Measurements from ENCODE around the gene PPP3CA.

The PPP3CA gene

GRCh38 chr4:101078950-101079349, 268.4 kb downstream of the PPP3CA start:
- Histone ChIP-seq H3K9me3 (ENCODE audit: severe bottlenecking) (no peaks in the 10 kb centered on the region), H3K27me3 (ENCODE audit: insufficient read depth, poor library complexity, severe bottlenecking) (no peaks in the 10 kb centered on the region), H3K4me3 (ENCODE audit: severe bottlenecking) (no peak overlapping the region), H3K27ac (ENCODE audit: poor library complexity, severe bottlenecking) (no peak overlapping the region), H3K4me1 (ENCODE audit: insufficient read depth, poor library complexity, severe bottlenecking) (no peaks in the 10 kb centered on the region), H3K36me3 (ENCODE audit: low read depth) (peaks cover 33% of the 10 kb centered on the region)
- ATAC-seq (ENCODE audit: low read depth) (no peak), DNase-seq (ENCODE audit: low spot score) (no peak)
- no peak for TF ChIP-seq CTCF (IDR thresholded peaks at IDR 0.05; ENCODE audit: poor library complexity, severe bottlenecking)

GRCh38 chr4:101076032-101076431, 271.3 kb downstream of the PPP3CA start:
- no peak for TF ChIP-seq CTCF (IDR thresholded peaks at IDR 0.05; ENCODE audit: poor library complexity, severe bottlenecking)
- ATAC-seq (ENCODE audit: low read depth) (no peak), DNase-seq (ENCODE audit: low spot score) (no peak)
- H3K27me3 ChIP-seq (ENCODE audit: insufficient read depth, poor library complexity, severe bottlenecking), result no peaks in the 10 kb centered on the region
- peaks cover 20% of the 10 kb centered on the region; the same call in 1 of the 2 replicates for H3K36me3 ChIP-seq (ENCODE audit: low read depth)
- no peaks in the 10 kb centered on the region for H3K4me1 ChIP-seq (ENCODE audit: insufficient read depth, poor library complexity, severe bottlenecking)
- no peak overlapping the region for H3K27ac ChIP-seq (ENCODE audit: poor library complexity, severe bottlenecking)
- H3K9me3 ChIP-seq (ENCODE audit: severe bottlenecking), result no peaks in the 10 kb centered on the region
- no peak overlapping the region for H3K4me3 ChIP-seq (ENCODE audit: severe bottlenecking)

GRCh38 chr4:101075536-101075935, 271.8 kb downstream of the PPP3CA start:
- Histone ChIP-seq H3K4me1 (ENCODE audit: insufficient read depth, poor library complexity, severe bottlenecking) (no peaks in the 10 kb centered on the region), H3K27me3 (ENCODE audit: insufficient read depth, poor library complexity, severe bottlenecking) (no peaks in the 10 kb centered on the region), H3K4me3 (ENCODE audit: severe bottlenecking) (no peak overlapping the region), H3K27ac (ENCODE audit: poor library complexity, severe bottlenecking) (no peak overlapping the region), H3K36me3 (ENCODE audit: low read depth) (peaks cover 17% of the 10 kb centered on the region; the same call in 1 of the 2 replicates), H3K9me3 (ENCODE audit: severe bottlenecking) (no peaks in the 10 kb centered on the region)
- DNase-seq (ENCODE audit: low spot score) (no peak), ATAC-seq (ENCODE audit: low read depth) (no peak)
- TF ChIP-seq CTCF (IDR thresholded peaks at IDR 0.05; ENCODE audit: poor library complexity, severe bottlenecking), result no peak

- Histone ChIP-seq H3K4me3 (ENCODE audit: severe bottlenecking) (no peak overlapping the region), H3K27ac (ENCODE audit: poor library complexity, severe bottlenecking) (no peak overlapping the region), H3K9me3 (ENCODE audit: severe bottlenecking) (no peaks in the 10 kb centered on the region), H3K4me1 (ENCODE audit: insufficient read depth, poor library complexity, severe bottlenecking) (no peaks in the 10 kb centered on the region), H3K36me3 (ENCODE audit: low read depth) (peaks cover 13% of the 10 kb centered on the region; the same call in 1 of the 2 replicates), H3K27me3 (ENCODE audit: insufficient read depth, poor library complexity, severe bottlenecking) (no peaks in the 10 kb centered on the region)
- ATAC-seq (ENCODE audit: low read depth) (no peak), DNase-seq (ENCODE audit: low spot score) (no peak)
- no peak for TF ChIP-seq CTCF (IDR thresholded peaks at IDR 0.05; ENCODE audit: poor library complexity, severe bottlenecking)
These were observed 273.0 kb downstream of the PPP3CA start for GRCh38 chr4:101074326-101074725.

- H3K4me3 ChIP-seq (ENCODE audit: severe bottlenecking), result no peak overlapping the region
- no peaks in the 10 kb centered on the region for H3K4me1 ChIP-seq (ENCODE audit: insufficient read depth, poor library complexity, severe bottlenecking)
- peaks cover 12% of the 10 kb centered on the region for H3K36me3 ChIP-seq (ENCODE audit: low read depth)
- no peaks in the 10 kb centered on the region for H3K27me3 ChIP-seq (ENCODE audit: insufficient read depth, poor library complexity, severe bottlenecking)
- no peaks in the 10 kb centered on the region for H3K9me3 ChIP-seq (ENCODE audit: severe bottlenecking)
- no peak for ATAC-seq (ENCODE audit: low read depth)
- no peak for DNase-seq (ENCODE audit: low spot score)
- TF ChIP-seq CTCF (IDR thresholded peaks at IDR 0.05; ENCODE audit: poor library complexity, severe bottlenecking), result no peak
- no peak overlapping the region for H3K27ac ChIP-seq (ENCODE audit: poor library complexity, severe bottlenecking)
These were observed 276.1 kb downstream of the PPP3CA start for GRCh38 chr4:101071241-101071640.

Data from RWPE2 (cell line).